Subcutaneous abdominal adipose tissue (tissue), 5 donors: ENCODE results near the gene PPP6R2.

Experiments
- H3K27ac ChIP-seq: one replicate; pipeline ENCODE4 v1.7.0; 2013; ENCODE audit warnings: low read depth, mild to moderate bottlenecking, inconsistent platforms, low read length, moderate library complexity
- H3K27me3 ChIP-seq, 5 donors: one replicate each; pipeline ENCODE4 v1.7.0; 2013; ENCODE audit warnings: low read length in 5 of 5, inconsistent platforms in 1 of 5; ENCODE audit not compliant: control insufficient read depth in 5 of 5, insufficient read depth in 4 of 5
- H3K36me3 ChIP-seq, 5 donors: one replicate each; pipeline ENCODE4 v1.7.0; 2013; ENCODE audit warnings: low read length in 5 of 5; ENCODE audit not compliant: control insufficient read depth in 5 of 5, insufficient read depth in 5 of 5
- H3K4me1 ChIP-seq, 5 donors: one replicate each; pipeline ENCODE4 v1.7.0; 2013; ENCODE audit warnings: low read length in 5 of 5, mild to moderate bottlenecking in 3 of 5, moderate library complexity in 1 of 5; ENCODE audit not compliant: control insufficient read depth in 5 of 5, insufficient read depth in 5 of 5
- H3K4me3 ChIP-seq, 5 donors: one replicate each; pipeline ENCODE4 v1.7.0; 2013; ENCODE audit warnings: low read length in 5 of 5, low read depth in 1 of 5
- H3K9ac ChIP-seq, 5 donors: one replicate each; pipeline ENCODE4 v1.7.0; 2013; ENCODE audit warnings: low read length in 5 of 5, mild to moderate bottlenecking in 4 of 5, moderate library complexity in 3 of 5
- H3K9me3 ChIP-seq, 5 donors: one replicate each; pipeline ENCODE4 v1.7.0; 2013; ENCODE audit warnings: low read length in 5 of 5; ENCODE audit not compliant: control insufficient read depth in 5 of 5
- donor health status: healthy.
- donor health status: healthy.
- donor health status: healthy.
- donor health status: healthy.
- donor health status: healthy.

PPP6R2 gene

DNA sequence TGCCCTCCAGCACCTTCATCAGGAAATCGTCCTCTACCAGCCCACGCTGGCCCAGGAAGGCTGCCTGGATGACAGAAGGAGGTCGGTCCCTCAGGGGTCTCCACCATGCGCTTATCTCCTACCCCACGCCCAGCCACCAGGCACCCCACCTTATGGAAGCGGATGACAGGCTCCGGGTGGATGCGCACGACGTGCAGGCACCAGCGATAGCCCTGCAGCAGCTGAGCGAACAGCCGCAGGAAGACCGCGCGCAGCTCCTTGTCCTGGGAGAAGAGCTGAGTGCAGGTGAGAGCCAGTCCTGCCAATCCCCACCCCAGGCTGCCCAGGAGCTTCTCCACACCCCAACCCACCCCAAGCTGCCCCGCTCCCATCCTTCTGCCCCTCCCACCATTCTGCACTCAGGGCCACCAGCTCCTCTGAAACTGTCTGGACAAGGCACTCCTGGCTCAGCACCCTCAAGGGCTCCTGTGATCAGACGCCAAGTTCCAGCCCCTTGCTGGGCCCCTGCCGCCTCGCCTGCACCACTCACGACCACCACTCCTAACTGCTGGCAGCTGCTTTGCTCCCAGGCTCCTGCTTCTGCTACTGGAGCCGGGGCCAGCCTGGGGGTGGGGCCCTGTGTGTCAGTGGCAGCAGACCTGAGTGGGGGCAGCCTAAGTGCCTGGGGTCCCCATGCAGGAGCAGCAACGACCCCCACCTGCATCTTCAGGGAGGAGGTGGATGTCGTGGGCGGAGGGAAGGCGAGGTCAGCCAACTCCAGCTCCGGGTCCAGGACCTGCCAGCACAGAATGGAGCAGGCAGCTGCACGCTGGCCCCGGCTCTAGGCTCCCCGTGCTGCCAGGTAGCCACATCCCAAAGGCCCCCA is 122.2 kb downstream of the PPP6R2 start:
- H3K36me3 ChIP-seq, result peaks cover 0 to 80% (median 76%) of the 10 kb centered on the region in 5 donors
- no peak overlapping the region for H3K27ac ChIP-seq
- H3K27me3 ChIP-seq, result no peaks in the 10 kb centered on the region
- peaks cover 0 to 16% (median 12%) of the 10 kb centered on the region in 5 donors for H3K4me1 ChIP-seq
- no peak overlapping the region for H3K9ac ChIP-seq
- no peaks in the 10 kb centered on the region for H3K9me3 ChIP-seq
- H3K4me3 ChIP-seq, result no peak overlapping the region

DNA sequence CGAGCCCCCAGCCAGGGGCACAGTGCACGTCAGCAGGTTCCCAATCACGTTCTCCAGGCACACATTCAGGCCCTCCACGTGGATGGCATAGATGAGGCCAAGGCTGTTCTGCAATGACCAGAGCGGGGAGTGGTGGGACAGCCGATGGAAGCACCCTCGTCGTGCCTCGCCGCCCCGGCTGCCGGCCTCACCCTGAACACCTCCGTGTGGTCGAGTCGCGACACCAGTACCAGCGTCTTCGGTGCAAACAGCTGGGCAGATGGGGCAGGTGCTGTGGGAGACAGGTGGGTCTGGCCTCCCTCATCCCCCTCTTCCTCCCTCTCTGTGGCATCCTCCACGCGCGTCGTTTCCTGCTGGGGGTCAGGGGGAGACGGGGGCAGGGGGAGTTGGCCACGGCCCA is 124.2 kb downstream of the PPP6R2 start:
- no peak overlapping the region for H3K9ac ChIP-seq
- H3K27me3 ChIP-seq, result no peaks in the 10 kb centered on the region
- H3K4me1 ChIP-seq, result peaks cover 2 to 37% (median 26%) of the 10 kb centered on the region in 5 donors
- peaks cover 0 to 59% (median 56%) of the 10 kb centered on the region in 5 donors for H3K36me3 ChIP-seq
- H3K9me3 ChIP-seq, result no peaks in the 10 kb centered on the region
- H3K27ac ChIP-seq, result no peak overlapping the region
- H3K4me3 ChIP-seq, result no peak overlapping the region

DNA sequence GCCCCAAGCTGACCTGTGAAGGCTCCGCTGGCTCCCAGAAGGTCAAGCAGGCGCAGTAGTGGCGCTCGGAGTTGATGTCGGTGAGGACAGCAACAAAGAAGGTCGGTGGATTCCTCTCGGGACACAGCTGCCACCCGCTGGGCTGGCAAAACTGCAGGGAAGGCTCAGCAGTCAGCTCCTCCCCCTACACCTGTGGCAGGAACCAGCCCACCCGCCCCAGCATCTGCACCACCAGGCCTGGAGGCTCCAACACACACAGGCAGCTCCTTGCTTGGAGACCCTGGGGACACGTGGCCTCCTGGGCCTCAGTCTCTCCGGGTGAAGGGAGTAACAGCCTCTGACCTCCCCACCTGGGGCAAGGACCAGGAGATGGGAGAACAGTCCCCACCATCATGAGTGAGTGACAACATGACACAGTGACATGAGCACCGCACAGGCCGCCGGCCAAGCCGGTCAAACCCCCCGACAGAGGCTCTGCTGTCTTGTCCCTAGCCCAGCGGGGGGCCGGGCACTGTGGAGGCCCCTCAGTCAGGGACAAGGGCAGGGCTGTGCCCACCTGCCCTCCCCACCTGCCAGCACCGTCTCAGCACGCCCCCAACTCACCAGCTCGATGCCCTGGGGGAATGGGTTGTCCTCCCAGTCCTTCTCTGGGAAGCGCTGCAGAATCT is 124.8 kb downstream of the PPP6R2 start:
- Histone ChIP-seq H3K36me3 (peaks cover 0 to 54% (median 50%) of the 10 kb centered on the region in 5 donors), H3K27ac (no peak overlapping the region), H3K9ac (no peak overlapping the region), H3K4me1 (peaks cover 5 to 42% (median 31%) of the 10 kb centered on the region in 5 donors), H3K27me3 (no peaks in the 10 kb centered on the region), H3K9me3 (no peaks in the 10 kb centered on the region), H3K4me3 (no peak overlapping the region)

- H3K9me3 ChIP-seq, result no peaks in the 10 kb centered on the region
- no peaks in the 10 kb centered on the region for H3K27me3 ChIP-seq
- H3K36me3 ChIP-seq, result peaks cover 0 to 47% (median 43%) of the 10 kb centered on the region in 5 donors
- H3K4me1 ChIP-seq, result peaks cover 11 to 49% (median 39%) of the 10 kb centered on the region in 5 donors
- H3K27ac ChIP-seq, result no peak overlapping the region
- no peak overlapping the region for H3K4me3 ChIP-seq
- no peak overlapping the region for H3K9ac ChIP-seq
Measured at GRCh38 chr22:50468626-50469025, 125.5 kb downstream of the PPP6R2 start.

GRCh38 chr22:50469377-50470305 is 126.5 kb downstream of the PPP6R2 start:
- no peaks in the 10 kb centered on the region for H3K27me3 ChIP-seq
- no peak overlapping the region for H3K4me3 ChIP-seq
- H3K9me3 ChIP-seq, result no peaks in the 10 kb centered on the region
- H3K27ac ChIP-seq, result no peak overlapping the region
- peaks cover 12 to 56% (median 44%) of the 10 kb centered on the region in 5 donors for H3K4me1 ChIP-seq
- H3K9ac ChIP-seq, result peak overlapping the region in 2 of 5 donors; percentile 10 to 47
- H3K36me3 ChIP-seq, result peaks cover 0 to 36% (median 33%) of the 10 kb centered on the region in 5 donors

DNA sequence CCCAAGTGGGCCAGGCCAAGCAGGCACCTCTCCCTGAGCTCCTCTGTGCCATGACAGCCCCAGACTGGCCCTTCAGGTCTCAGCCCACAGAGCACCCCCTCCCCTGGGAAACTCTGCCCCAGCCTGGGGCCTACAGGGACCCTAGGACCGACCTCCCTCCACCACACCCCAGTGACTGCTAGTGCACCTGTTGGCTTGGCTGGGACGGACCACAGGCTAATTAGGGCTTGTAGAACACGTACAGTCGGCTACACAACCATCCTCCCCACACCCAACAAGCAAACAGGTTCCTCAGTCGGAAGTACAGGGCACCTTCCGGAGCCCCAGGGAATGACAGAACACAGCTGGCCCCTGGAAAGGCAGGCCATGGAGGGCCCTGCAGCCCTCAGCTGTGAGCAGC is 127.4 kb downstream of the PPP6R2 start:
- peaks cover 12 to 60% (median 48%) of the 10 kb centered on the region in 5 donors for H3K4me1 ChIP-seq
- H3K27me3 ChIP-seq, result no peaks in the 10 kb centered on the region
- no peak overlapping the region for H3K4me3 ChIP-seq
- no peak overlapping the region for H3K27ac ChIP-seq
- peaks cover 0 to 28% (median 25%) of the 10 kb centered on the region in 5 donors for H3K36me3 ChIP-seq
- H3K9me3 ChIP-seq, result no peaks in the 10 kb centered on the region
- H3K9ac ChIP-seq, result peak overlapping the region in 2 of 5 donors; percentile 10 to 41

DNA sequence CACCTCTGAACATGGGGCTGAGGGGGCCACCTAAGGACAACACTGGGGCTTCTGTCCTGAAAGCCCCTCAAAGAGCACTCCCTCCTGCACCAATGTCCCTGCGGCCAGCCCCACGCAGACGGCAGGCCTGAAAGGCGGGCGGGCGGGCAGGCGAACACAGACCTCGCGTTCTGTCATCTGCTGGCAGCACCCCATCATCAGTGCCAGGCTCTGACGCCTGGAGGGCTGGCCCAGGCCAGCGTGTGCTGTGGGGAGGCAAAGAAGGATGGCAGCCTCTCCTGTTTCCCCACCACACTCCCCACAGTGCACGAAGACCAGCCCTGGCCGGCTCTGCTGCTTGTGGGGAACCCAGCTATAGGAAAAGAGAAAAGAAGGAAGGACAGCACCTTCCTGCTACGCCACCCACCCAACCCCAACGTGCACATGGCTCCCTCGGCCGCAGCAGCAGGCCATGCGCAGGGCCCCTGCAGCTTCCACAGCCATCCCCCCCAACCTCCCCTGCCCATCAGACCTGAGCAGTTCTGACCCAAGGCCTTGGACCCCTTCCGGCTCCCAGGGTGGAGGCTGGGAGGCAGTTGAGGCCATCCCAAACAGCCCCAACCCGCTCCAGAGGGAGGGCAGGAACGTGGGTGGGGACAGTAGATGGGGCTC is 128.2 kb downstream of the PPP6R2 start:
- H3K4me1 ChIP-seq, result peaks cover 12 to 62% (median 49%) of the 10 kb centered on the region in 5 donors
- H3K27ac ChIP-seq, result no peak overlapping the region
- no peaks in the 10 kb centered on the region for H3K9me3 ChIP-seq
- no peak overlapping the region for H3K9ac ChIP-seq
- no peak overlapping the region for H3K4me3 ChIP-seq
- peaks cover 0 to 20% (median 16%) of the 10 kb centered on the region in 5 donors for H3K36me3 ChIP-seq
- H3K27me3 ChIP-seq, result no peaks in the 10 kb centered on the region

DNA sequence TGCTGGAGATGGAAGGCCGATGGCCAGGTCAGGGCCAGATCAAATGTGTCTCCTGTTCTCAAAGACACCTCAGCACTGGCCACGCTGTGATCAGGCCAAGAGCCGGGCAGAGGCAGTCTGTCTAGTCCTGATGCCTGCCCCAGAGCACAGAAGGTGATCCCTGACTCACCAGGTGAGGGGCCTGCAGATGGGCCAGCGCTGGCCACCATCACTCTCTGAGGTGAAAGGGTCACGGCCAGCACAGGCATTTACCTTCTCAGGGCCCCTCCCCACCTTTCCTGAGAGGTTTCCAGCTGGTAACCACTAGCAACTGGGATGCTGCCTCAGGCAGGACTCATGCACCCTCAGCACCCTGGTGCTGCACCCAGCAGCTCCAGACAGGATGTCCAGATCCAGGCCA is 128.8 kb downstream of the PPP6R2 start:
- Histone ChIP-seq H3K9me3 (no peaks in the 10 kb centered on the region), H3K4me3 (peak overlapping the region in 2 of 5 donors; percentile 9 to 38), H3K36me3 (peaks cover 0 to 13% (median 10%) of the 10 kb centered on the region in 5 donors), H3K4me1 (peaks cover 12 to 62% (median 49%) of the 10 kb centered on the region in 5 donors), H3K27ac (no peak overlapping the region), H3K9ac (peak overlapping the region in 1 of 5 donors; percentile 80), H3K27me3 (no peaks in the 10 kb centered on the region)

GRCh38 chr22:50473088-50473487 is 130.0 kb downstream of the PPP6R2 start:
- H3K4me1 ChIP-seq, result peaks cover 12 to 62% (median 49%) of the 10 kb centered on the region in 5 donors

More at GRCh38 chr22:50473088-50473487, 130.0 kb downstream of the PPP6R2 start:
- Histone ChIP-seq H3K27me3 (no peaks in the 10 kb centered on the region), H3K9me3 (no peaks in the 10 kb centered on the region), H3K36me3 (peaks cover 0 to 2% (median under 1%) of the 10 kb centered on the region in 5 donors), H3K4me3 (peak overlapping the region; percentile 49 to 79 (median 76)), H3K9ac (peak overlapping the region; percentile 66 to 87 (median 79)), H3K27ac (no peak overlapping the region)
